MM.1S (cell line): Measurements from ENCODE around the gene NHSL2.
A peak's percentile ranks its signal among the peaks of the same experiment; 100 is the strongest.

Experiments
- DNase-seq: peaks from one replicate; pipeline ENCODE4 v3.0.0-alpha.2; 2015
- H2AFZ ChIP-seq: fragments of 300-600 bp; sonication (generic); 2 replicates; pipeline ENCODE4 v1.6.0; 2016; ENCODE audit warnings: antibody characterized with exemption, low read length
- H3F3A ChIP-seq: fragments of 300-600 bp; sonication (generic); 2 replicates; pipeline ENCODE4 v1.6.1; 2016; ENCODE audit warnings: mild to moderate bottlenecking, antibody characterized with exemption, low read length, moderate library complexity, mixed read lengths; ENCODE audit not compliant: insufficient read depth
- H3K27ac ChIP-seq: fragments of 300-600 bp; sonication (generic); 2 replicates; pipeline ENCODE4 v1.5.1; 2016; ENCODE audit warnings: mild to moderate bottlenecking, low read length
- H3K27me3 ChIP-seq: fragments of 300-600 bp; sonication (generic); replicated peaks from 2 replicates; pipeline ENCODE4 v1.6.0; 2016; ENCODE audit warnings: low read length; ENCODE audit not compliant: insufficient read depth
- H3K36me3 ChIP-seq: fragments of 300-600 bp; sonication (generic); replicated peaks from 2 replicates; pipeline ENCODE4 v1.6.1; 2016; ENCODE audit warnings: mild to moderate bottlenecking, low read length, mixed read lengths; ENCODE audit not compliant: insufficient read depth
- H3K4me1 ChIP-seq: fragments of 300-600 bp; sonication (generic); 2 replicates; pipeline ENCODE4 v1.6.1; 2016; ENCODE audit warnings: low read length, mixed read lengths
- H3K4me2 ChIP-seq: fragments of 300-600 bp; sonication (generic); 2 replicates; pipeline ENCODE4 v1.6.0; 2016; ENCODE audit warnings: low read depth, low read length
- H3K4me3 ChIP-seq: fragments of 300-600 bp; sonication (generic); 2 replicates; pipeline ENCODE4 v1.5.1; 2016; ENCODE audit warnings: low read length, mixed read lengths
- H3K79me2 ChIP-seq: fragments of 300-600 bp; sonication (generic); 2 replicates; pipeline ENCODE4 v1.6.1; 2016; ENCODE audit warnings: mixed run types, low read length, mixed read lengths
- H3K9ac ChIP-seq: fragments of 300-600 bp; sonication (generic); 2 replicates; pipeline ENCODE4 v1.6.1; 2016; ENCODE audit warnings: low read length, mixed read lengths
- H3K9me2 ChIP-seq: fragments of 300-600 bp; sonication (generic); replicated peaks from 2 replicates; pipeline ENCODE4 v1.6.1; 2016; ENCODE audit warnings: mild to moderate bottlenecking, low read length, mixed read lengths; ENCODE audit not compliant: insufficient read depth
- H3K9me3 ChIP-seq: fragments of 300-600 bp; sonication (generic); replicated peaks from 2 replicates; pipeline ENCODE4 v1.6.1; 2016; ENCODE audit warnings: mild to moderate bottlenecking, low read length, mixed read lengths; ENCODE audit not compliant: insufficient read depth
- H4K20me1 ChIP-seq: fragments of 300-600 bp; sonication (generic); 2 replicates; pipeline ENCODE4 v1.6.1; 2016; ENCODE audit warnings: mild to moderate bottlenecking, low read length, moderate library complexity, mixed read lengths; ENCODE audit not compliant: insufficient read depth
- EZH2 ChIP-seq: fragments of 300-600 bp; sonication (generic); optimal IDR thresholded peaks from 2 replicates; pipeline ENCODE3; 2017; ENCODE audit warnings: low read depth, mild to moderate bottlenecking, antibody characterized with exemption, low read length, mixed read lengths
- EZH2phosphoT487 ChIP-seq: fragments of 300-600 bp; sonication (generic); IDR thresholded peaks from 2 replicates; pipeline ENCODE4 v1.6.1; 2018; ENCODE audit warnings: antibody characterized with exemption, low read length
- TF ChIP-seq, protein P1 (sequence below): fragments of 300-600 bp; sonication (generic); IDR thresholded peaks from 2 replicates; pipeline ENCODE4 v1.5.1; 2016; ENCODE audit warnings: antibody characterized with exemption, low read length, mixed read lengths

NHSL2 gene

DNA sequence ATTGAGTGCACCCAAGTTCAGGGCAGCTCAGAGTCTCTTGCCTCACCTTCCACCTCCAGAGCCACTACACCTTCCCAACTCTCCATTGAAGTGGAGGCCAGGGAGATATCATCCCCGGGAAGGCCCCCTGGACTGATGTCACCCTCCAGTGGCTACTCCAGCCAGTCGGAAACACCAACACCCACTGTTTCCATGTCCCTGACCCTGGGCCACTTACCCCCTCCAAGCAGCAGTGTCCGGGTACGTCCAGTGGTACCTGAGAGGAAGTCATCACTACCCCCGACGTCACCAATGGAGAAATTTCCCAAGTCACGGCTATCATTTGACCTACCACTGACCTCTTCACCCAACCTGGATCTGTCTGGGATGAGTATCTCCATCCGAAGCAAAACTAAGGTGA lies 228.9 kb downstream of the NHSL2 start:
- no peak for DNase-seq
- Histone ChIP-seq H3F3A (no peaks in the 10 kb centered on the region), H3K4me1 (peaks cover 7% of the 10 kb centered on the region), H3K27me3 (no peaks in the 10 kb centered on the region), H3K4me2 (no peak overlapping the region), H2AFZ (no peak overlapping the region), H3K9me3 (no peaks in the 10 kb centered on the region), H3K36me3 (no peaks in the 10 kb centered on the region), H3K4me3 (no peak overlapping the region), H4K20me1 (no peaks in the 10 kb centered on the region), H3K79me2 (no peaks in the 10 kb centered on the region), H3K9ac (no peak overlapping the region), H3K27ac (no peak overlapping the region), H3K9me2 (no peaks in the 10 kb centered on the region)
- TF ChIP-seq EZH2phosphoT487 (no peak), EZH2 (no peak)
- TF ChIP-seq, protein P1, sequence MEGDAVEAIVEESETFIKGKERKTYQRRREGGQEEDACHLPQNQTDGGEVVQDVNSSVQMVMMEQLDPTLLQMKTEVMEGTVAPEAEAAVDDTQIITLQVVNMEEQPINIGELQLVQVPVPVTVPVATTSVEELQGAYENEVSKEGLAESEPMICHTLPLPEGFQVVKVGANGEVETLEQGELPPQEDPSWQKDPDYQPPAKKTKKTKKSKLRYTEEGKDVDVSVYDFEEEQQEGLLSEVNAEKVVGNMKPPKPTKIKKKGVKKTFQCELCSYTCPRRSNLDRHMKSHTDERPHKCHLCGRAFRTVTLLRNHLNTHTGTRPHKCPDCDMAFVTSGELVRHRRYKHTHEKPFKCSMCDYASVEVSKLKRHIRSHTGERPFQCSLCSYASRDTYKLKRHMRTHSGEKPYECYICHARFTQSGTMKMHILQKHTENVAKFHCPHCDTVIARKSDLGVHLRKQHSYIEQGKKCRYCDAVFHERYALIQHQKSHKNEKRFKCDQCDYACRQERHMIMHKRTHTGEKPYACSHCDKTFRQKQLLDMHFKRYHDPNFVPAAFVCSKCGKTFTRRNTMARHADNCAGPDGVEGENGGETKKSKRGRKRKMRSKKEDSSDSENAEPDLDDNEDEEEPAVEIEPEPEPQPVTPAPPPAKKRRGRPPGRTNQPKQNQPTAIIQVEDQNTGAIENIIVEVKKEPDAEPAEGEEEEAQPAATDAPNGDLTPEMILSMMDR: no peak

DNA sequence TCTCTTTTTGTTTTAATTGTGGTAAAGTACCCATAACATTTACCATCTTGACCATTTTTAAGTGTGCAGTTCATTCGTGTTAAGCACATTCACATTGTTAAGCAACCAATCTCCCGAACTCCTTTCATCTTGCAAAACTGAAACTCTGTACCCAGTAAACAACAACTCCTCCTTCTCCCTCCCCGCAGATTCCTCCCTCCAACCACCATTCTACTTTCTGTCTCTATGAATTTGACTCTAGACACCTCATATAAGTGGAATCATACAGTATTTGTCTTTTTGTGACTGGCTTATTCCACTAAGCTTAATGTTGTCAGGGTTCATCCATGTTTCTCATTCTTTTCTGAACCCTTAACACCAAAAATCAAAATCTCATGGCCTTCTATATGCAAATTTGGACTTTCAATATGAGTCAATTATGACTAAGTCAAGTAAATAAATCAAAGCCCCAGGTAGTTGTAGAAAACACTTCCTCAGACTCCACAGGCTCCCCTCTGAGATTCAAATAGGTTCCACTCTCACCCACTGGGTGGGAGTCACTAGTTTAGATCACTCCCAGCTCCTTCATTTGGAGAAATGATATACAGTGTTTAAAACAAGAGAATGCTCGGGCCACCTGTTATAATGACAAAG lies 230.8 kb downstream of the NHSL2 start:
- peak overlapping the region; percentile 33; the same call in 1 of the 2 replicates for H2AFZ ChIP-seq
- H3K9me2 ChIP-seq: no peaks in the 10 kb centered on the region
- H3K27me3 ChIP-seq: no peaks in the 10 kb centered on the region
- no peak overlapping the region for H3K4me3 ChIP-seq
- H3K4me1 ChIP-seq: peaks cover 7% of the 10 kb centered on the region
- no peaks in the 10 kb centered on the region for H4K20me1 ChIP-seq
- TF ChIP-seq EZH2phosphoT487 (no peak), EZH2 (no peak)
- TF ChIP-seq, protein P1: no peak
- H3K27ac ChIP-seq: peak overlapping the region; percentile 28; the same call in 1 of the 2 replicates
- no peaks in the 10 kb centered on the region for H3F3A ChIP-seq
- peak overlapping the region; percentile 52; the same call in 1 of the 2 replicates for H3K4me2 ChIP-seq
- no peaks in the 10 kb centered on the region for H3K79me2 ChIP-seq
- H3K9ac ChIP-seq: no peak overlapping the region
- no peaks in the 10 kb centered on the region for H3K36me3 ChIP-seq
- peak; percentile 46 for DNase-seq
- no peaks in the 10 kb centered on the region for H3K9me3 ChIP-seq

DNA sequence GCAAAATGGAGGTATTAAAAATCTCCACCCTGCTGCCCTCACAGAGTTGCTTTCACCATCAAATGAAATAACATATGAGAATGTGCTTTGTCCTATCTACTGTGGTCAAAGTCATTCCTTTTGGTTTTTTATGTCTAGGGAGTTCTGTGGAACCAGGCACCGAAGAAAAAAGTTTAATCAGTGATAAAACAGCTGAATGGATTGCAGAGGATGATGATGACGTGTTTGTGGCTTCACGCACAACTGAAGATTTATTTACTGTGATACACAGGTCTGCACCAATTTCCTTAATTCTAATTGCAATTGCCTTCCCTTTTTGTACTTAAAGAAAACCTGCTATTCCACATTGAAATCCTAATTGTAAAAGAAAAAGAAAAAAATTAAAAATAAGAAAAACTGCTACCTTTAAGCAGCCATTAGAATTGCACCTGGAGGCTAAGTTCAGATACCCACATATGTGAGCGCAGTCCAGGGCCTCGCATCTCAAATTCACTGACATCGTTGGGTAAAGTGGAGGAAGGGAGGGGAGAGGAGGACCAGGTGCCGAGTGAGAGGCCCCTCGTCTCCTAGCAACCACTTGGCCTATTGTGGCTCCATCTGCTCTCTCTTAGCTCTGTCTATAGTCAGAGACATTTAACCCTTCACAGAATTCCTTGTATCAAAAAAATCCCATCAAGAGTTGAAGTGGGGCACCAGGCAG lies 231.6 kb downstream of the NHSL2 start:
- H3K27me3 ChIP-seq: no peaks in the 10 kb centered on the region
- no peaks in the 10 kb centered on the region for H3F3A ChIP-seq
- TF ChIP-seq EZH2: no peak
- H3K79me2 ChIP-seq: no peaks in the 10 kb centered on the region
- H3K9me2 ChIP-seq: no peaks in the 10 kb centered on the region
- H3K4me1 ChIP-seq: peaks cover 7% of the 10 kb centered on the region
- no peaks in the 10 kb centered on the region for H3K9me3 ChIP-seq
- DNase-seq: no peak
- no peak overlapping the region for H3K4me3 ChIP-seq
- no peak overlapping the region for H3K9ac ChIP-seq
- no peak overlapping the region for H3K27ac ChIP-seq
- H3K36me3 ChIP-seq: no peaks in the 10 kb centered on the region
- H2AFZ ChIP-seq: no peak overlapping the region
- no peak overlapping the region for H3K4me2 ChIP-seq
- no peaks in the 10 kb centered on the region for H4K20me1 ChIP-seq
